ENCODE results near the gene SERPINE3. TPM values are rescaled to one million over a fixed set of nuclear protein-coding genes. Genes with fewer than 3 reads are reported as not detected.

The SERPINE3 gene
- polyA plus RNA-seq, 1 donor from 2014 or later, result not detected

DNA sequence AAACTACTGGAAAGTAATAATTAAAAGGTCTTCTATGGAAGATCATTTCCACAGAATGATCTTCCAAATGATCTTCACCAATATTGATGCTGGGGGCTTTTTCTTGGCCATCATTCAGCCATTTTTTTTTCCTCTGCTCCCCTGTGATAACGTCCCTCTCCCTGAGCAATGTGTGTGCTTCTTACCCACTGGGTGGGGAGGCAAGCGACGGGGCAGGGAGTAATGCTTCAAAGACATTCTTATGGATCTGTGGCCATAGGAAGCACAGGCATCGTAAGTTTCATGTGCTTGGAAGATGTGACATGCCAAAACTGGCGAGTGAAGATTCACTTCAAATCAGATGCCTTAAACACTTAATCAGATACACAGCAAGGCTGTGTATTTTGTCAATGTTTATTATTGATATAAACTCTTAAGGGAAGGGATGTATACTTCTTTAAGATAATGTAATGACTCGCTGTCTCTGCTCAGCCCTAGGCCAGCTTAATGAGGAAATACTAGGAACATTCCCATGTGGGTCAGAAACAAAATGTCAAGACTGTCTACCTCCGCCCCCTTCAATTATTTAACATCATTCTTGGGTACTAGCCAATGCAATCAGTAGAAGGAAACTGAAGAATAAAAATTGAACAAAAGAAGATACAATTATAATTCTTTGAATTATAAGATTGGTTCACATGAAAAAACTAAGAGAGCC is 34.1 kb upstream of the SERPINE3 start:
- H3K4me3 ChIP-seq (ENCODE audit: low read length), result no peak overlapping the region
- no peak for TF ChIP-seq POLR2AphosphoS5 (IDR thresholded peaks at IDR 0.05)
- TF ChIP-seq EZH2 (IDR thresholded peaks at IDR 0.05; ENCODE audit: borderline replicate concordance, insufficient read depth, low read length, poor library complexity, severe bottlenecking), result no peak
- TF ChIP-seq, protein P1, sequence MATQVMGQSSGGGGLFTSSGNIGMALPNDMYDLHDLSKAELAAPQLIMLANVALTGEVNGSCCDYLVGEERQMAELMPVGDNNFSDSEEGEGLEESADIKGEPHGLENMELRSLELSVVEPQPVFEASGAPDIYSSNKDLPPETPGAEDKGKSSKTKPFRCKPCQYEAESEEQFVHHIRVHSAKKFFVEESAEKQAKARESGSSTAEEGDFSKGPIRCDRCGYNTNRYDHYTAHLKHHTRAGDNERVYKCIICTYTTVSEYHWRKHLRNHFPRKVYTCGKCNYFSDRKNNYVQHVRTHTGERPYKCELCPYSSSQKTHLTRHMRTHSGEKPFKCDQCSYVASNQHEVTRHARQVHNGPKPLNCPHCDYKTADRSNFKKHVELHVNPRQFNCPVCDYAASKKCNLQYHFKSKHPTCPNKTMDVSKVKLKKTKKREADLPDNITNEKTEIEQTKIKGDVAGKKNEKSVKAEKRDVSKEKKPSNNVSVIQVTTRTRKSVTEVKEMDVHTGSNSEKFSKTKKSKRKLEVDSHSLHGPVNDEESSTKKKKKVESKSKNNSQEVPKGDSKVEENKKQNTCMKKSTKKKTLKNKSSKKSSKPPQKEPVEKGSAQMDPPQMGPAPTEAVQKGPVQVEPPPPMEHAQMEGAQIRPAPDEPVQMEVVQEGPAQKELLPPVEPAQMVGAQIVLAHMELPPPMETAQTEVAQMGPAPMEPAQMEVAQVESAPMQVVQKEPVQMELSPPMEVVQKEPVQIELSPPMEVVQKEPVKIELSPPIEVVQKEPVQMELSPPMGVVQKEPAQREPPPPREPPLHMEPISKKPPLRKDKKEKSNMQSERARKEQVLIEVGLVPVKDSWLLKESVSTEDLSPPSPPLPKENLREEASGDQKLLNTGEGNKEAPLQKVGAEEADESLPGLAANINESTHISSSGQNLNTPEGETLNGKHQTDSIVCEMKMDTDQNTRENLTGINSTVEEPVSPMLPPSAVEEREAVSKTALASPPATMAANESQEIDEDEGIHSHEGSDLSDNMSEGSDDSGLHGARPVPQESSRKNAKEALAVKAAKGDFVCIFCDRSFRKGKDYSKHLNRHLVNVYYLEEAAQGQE (IDR thresholded peaks at IDR 0.05; ENCODE audit: borderline replicate concordance), result no peak
- TF ChIP-seq MXI1 (conservative IDR thresholded peaks at IDR 0.05; ENCODE audit: poor library complexity, severe bottlenecking), result no peak
- TF ChIP-seq EP300 (conservative IDR thresholded peaks at IDR 0.05; ENCODE audit: poor library complexity, severe bottlenecking), result no peak
- TF ChIP-seq, protein P2, sequence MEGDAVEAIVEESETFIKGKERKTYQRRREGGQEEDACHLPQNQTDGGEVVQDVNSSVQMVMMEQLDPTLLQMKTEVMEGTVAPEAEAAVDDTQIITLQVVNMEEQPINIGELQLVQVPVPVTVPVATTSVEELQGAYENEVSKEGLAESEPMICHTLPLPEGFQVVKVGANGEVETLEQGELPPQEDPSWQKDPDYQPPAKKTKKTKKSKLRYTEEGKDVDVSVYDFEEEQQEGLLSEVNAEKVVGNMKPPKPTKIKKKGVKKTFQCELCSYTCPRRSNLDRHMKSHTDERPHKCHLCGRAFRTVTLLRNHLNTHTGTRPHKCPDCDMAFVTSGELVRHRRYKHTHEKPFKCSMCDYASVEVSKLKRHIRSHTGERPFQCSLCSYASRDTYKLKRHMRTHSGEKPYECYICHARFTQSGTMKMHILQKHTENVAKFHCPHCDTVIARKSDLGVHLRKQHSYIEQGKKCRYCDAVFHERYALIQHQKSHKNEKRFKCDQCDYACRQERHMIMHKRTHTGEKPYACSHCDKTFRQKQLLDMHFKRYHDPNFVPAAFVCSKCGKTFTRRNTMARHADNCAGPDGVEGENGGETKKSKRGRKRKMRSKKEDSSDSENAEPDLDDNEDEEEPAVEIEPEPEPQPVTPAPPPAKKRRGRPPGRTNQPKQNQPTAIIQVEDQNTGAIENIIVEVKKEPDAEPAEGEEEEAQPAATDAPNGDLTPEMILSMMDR (IDR thresholded peaks at IDR 0.05; ENCODE audit: poor library complexity, severe bottlenecking), result no peak
- TF ChIP-seq SMC3 (conservative IDR thresholded peaks at IDR 0.05; ENCODE audit: poor library complexity), result no peak
- TF ChIP-seq RAD21 (conservative IDR thresholded peaks at IDR 0.05), result no peak
- TF ChIP-seq TAF1 (IDR thresholded peaks at IDR 0.05; ENCODE audit: low read depth), result no peak
- no peak overlapping the region for H2AFZ ChIP-seq (ENCODE audit: low read depth, low read length)
- H3K9ac ChIP-seq (ENCODE audit: low read length), result no peak overlapping the region
- no peaks in the 10 kb centered on the region for H3K9me3 ChIP-seq (ENCODE audit: low read length)
- no peaks in the 10 kb centered on the region for H3K9me2 ChIP-seq (ENCODE audit: insufficient read depth, low read length)
- H3K4me2 ChIP-seq (ENCODE audit: low read length), result no peak overlapping the region
- no peak overlapping the region for H3K27ac ChIP-seq (ENCODE audit: low read length)
- no peaks in the 10 kb centered on the region for H4K20me1 ChIP-seq (ENCODE audit: insufficient read depth)
- H3K27me3 ChIP-seq (ENCODE audit: insufficient read depth, low read depth, low read length), result no peaks in the 10 kb centered on the region
- no peaks in the 10 kb centered on the region for H3F3A ChIP-seq (ENCODE audit: insufficient read depth, low read length, poor library complexity, severe bottlenecking)
- H3K36me3 ChIP-seq (ENCODE audit: insufficient read depth, low read length), result no peaks in the 10 kb centered on the region
- no peaks in the 10 kb centered on the region for H3K79me2 ChIP-seq (replicated peaks; ENCODE audit: insufficient read depth, low read length)

DNA sequence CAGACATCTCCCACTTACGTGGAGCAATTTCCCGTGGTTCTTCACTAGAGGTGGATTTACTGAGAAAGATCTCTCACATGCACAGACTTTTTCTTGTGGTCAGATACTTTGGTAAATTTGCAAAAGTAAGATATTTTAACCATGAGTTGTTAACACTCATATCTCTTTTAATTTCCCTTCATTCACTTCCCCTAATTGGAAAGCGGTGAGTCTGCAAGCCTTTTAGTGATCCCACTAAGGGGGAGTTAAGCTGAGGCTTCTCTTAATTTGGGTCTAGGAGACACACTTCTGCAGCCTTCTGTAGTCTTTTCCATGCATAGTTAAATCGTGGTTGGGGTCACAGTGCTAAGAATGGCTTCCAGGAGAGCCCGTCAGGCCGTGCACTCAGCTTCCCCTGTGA is 30.7 kb upstream of the SERPINE3 start:
- Histone ChIP-seq H3K9me3 (ENCODE audit: low read length) (no peaks in the 10 kb centered on the region), H3K27me3 (ENCODE audit: insufficient read depth, low read depth, low read length) (no peaks in the 10 kb centered on the region), H3K4me3 (ENCODE audit: low read length) (no peak overlapping the region), H3K79me2 (replicated peaks; ENCODE audit: insufficient read depth, low read length) (no peaks in the 10 kb centered on the region), H3K36me3 (ENCODE audit: insufficient read depth, low read length) (no peaks in the 10 kb centered on the region), H3K27ac (ENCODE audit: low read length) (no peak overlapping the region), H3K9ac (ENCODE audit: low read length) (no peak overlapping the region), H4K20me1 (ENCODE audit: insufficient read depth) (no peaks in the 10 kb centered on the region), H3K9me2 (ENCODE audit: insufficient read depth, low read length) (no peaks in the 10 kb centered on the region), H3K4me2 (ENCODE audit: low read length) (no peak overlapping the region), H3F3A (ENCODE audit: insufficient read depth, low read length, poor library complexity, severe bottlenecking) (no peaks in the 10 kb centered on the region), H2AFZ (ENCODE audit: low read depth, low read length) (no peak overlapping the region)
- TF ChIP-seq RAD21 (conservative IDR thresholded peaks at IDR 0.05) (no peak), POLR2AphosphoS5 (IDR thresholded peaks at IDR 0.05) (no peak), EZH2 (IDR thresholded peaks at IDR 0.05; ENCODE audit: borderline replicate concordance, insufficient read depth, low read length, poor library complexity, severe bottlenecking) (no peak), MXI1 (conservative IDR thresholded peaks at IDR 0.05; ENCODE audit: poor library complexity, severe bottlenecking) (no peak)
- TF ChIP-seq, protein P1 (IDR thresholded peaks at IDR 0.05; ENCODE audit: borderline replicate concordance), result no peak
